Neural crest cell (in vitro differentiated cells): ENCODE measurements around the gene GADD45B. TPM values are rescaled to one million over a fixed set of nuclear protein-coding genes. Genes with fewer than 3 reads are reported as not detected.

Experiments used
- DNase-seq: peaks from one replicate; pipeline ENCODE4 v3.0.0; 2021; ENCODE audit warnings: low read depth, mixed read lengths, low spot score
- H3K27ac Mint-ChIP-seq: one replicate; pipeline ENCODE4 v1.8.0; 2021; ENCODE audit warnings: mild to moderate bottlenecking, mixed read lengths; ENCODE audit not compliant: unreplicated experiment
- H3K27me3 Mint-ChIP-seq: 2 replicates; pipeline ENCODE4 v1.8.0; 2021; ENCODE audit warnings: low read depth, mild to moderate bottlenecking, mixed read lengths
- H3K36me3 Mint-ChIP-seq: 2 replicates; pipeline ENCODE4 v1.8.0; 2021; ENCODE audit warnings: low read depth, mild to moderate bottlenecking, mixed read lengths
- H3K4me1 Mint-ChIP-seq: 2 replicates; pipeline ENCODE4 v1.8.0; 2021; ENCODE audit warnings: mixed read lengths
- H3K4me3 Mint-ChIP-seq: one replicate; pipeline ENCODE4 v1.8.0; 2021; ENCODE audit warnings: mild to moderate bottlenecking, mixed read lengths
- H3K9me3 Mint-ChIP-seq: 2 replicates; pipeline ENCODE4 v1.8.0; 2021; ENCODE audit warnings: mixed read lengths
- CTCF ChIP-seq: fragments of 200-600 bp; sonication (generic); conservative IDR thresholded peaks from 2 replicates; pipeline ENCODE4 v1.5.0; 2021; ENCODE audit warnings: antibody characterized with exemption, mild to moderate bottlenecking
- total RNA-seq: library from RNA; stranded (reverse); gene quantifications from 2 replicates; pipeline ENCODE4 v1.2.1, GENCODE V29; 2021

GADD45B gene
- total RNA-seq, 1 donor from 2014 or later, result 4.1 TPM

GRCh38 chr19:2433854-2434253 lies 42.1 kb upstream of the GADD45B start:
- no peak for TF ChIP-seq CTCF
- no peaks in the 10 kb centered on the region for H3K27me3 Mint-ChIP-seq
- no peaks in the 10 kb centered on the region for H3K4me1 Mint-ChIP-seq
- no peaks in the 10 kb centered on the region for H3K9me3 Mint-ChIP-seq
- no peak overlapping the region for H3K27ac Mint-ChIP-seq
- peaks cover 7% of the 10 kb centered on the region for H3K36me3 Mint-ChIP-seq
- DNase-seq, result no peak
- no peak overlapping the region for H3K4me3 Mint-ChIP-seq

- H3K9me3 Mint-ChIP-seq, result no peaks in the 10 kb centered on the region
- H3K27me3 Mint-ChIP-seq, result no peaks in the 10 kb centered on the region
- no peak for TF ChIP-seq CTCF
- no peak overlapping the region for H3K4me3 Mint-ChIP-seq
- DNase-seq, result no peak
- H3K36me3 Mint-ChIP-seq, result peaks cover 7% of the 10 kb centered on the region
- H3K27ac Mint-ChIP-seq, result no peak overlapping the region
- no peaks in the 10 kb centered on the region for H3K4me1 Mint-ChIP-seq
These were observed 41.7 kb upstream of the GADD45B start for GRCh38 chr19:2434267-2434666.

- TF ChIP-seq CTCF, result no peak
- no peak overlapping the region for H3K27ac Mint-ChIP-seq
- H3K4me3 Mint-ChIP-seq, result no peak overlapping the region
- no peaks in the 10 kb centered on the region for H3K27me3 Mint-ChIP-seq
- DNase-seq, result no peak
- H3K9me3 Mint-ChIP-seq, result no peaks in the 10 kb centered on the region
- no peaks in the 10 kb centered on the region for H3K4me1 Mint-ChIP-seq
- peaks cover 5% of the 10 kb centered on the region for H3K36me3 Mint-ChIP-seq
These were observed 41.1 kb upstream of the GADD45B start for GRCh38 chr19:2434721-2435265.

GRCh38 chr19:2436384-2436783 lies 39.5 kb upstream of the GADD45B start:
- Mint-ChIP-seq H3K36me3 (peaks cover 15% of the 10 kb centered on the region), H3K4me3 (no peak overlapping the region), H3K4me1 (no peaks in the 10 kb centered on the region), H3K9me3 (no peaks in the 10 kb centered on the region), H3K27ac (no peak overlapping the region), H3K27me3 (no peaks in the 10 kb centered on the region)
- no peak for TF ChIP-seq CTCF
- DNase-seq, result no peak

- no peak for TF ChIP-seq CTCF
- H3K4me3 Mint-ChIP-seq, result no peak overlapping the region
- no peaks in the 10 kb centered on the region for H3K9me3 Mint-ChIP-seq
- H3K27ac Mint-ChIP-seq, result no peak overlapping the region
- H3K36me3 Mint-ChIP-seq, result peaks cover 15% of the 10 kb centered on the region
- H3K4me1 Mint-ChIP-seq, result no peaks in the 10 kb centered on the region
- no peaks in the 10 kb centered on the region for H3K27me3 Mint-ChIP-seq
- no peak for DNase-seq
These were observed 39.0 kb upstream of the GADD45B start for GRCh38 chr19:2436926-2437325.

- DNase-seq, result no peak
- Mint-ChIP-seq H3K36me3 (peaks cover 15% of the 10 kb centered on the region), H3K9me3 (no peaks in the 10 kb centered on the region), H3K27me3 (no peaks in the 10 kb centered on the region), H3K4me1 (no peaks in the 10 kb centered on the region), H3K27ac (no peak overlapping the region), H3K4me3 (no peak overlapping the region)
- no peak for TF ChIP-seq CTCF
These were observed 37.7 kb upstream of the GADD45B start for GRCh38 chr19:2438178-2438577.
